ENCODE results near the gene TFCP2L1.

- TF ChIP-seq EZH2 (IDR thresholded peaks at IDR 0.05; ENCODE audit: borderline replicate concordance, low read length) (no peak), CTCF (IDR thresholded peaks at IDR 0.05; ENCODE audit: low read length) (no peak)
Measured at GRCh38 chr2:121185571-121186074, 99.4 kb downstream of the TFCP2L1 start.

Data from OCI-LY1 (cell line).